SK-N-SH treated with all-trans-retinoic acid at 6 μM for 48 hours (cell line): Measurements from ENCODE around the gene YPEL2.

Experiments
- ARNTL ChIP-seq: fragments of 450-650 bp; formaldehyde crosslinking; IDR thresholded peaks from 2 replicates; pipeline ENCODE4 v1.5.0; 2020; ENCODE audit warnings: low read depth, mild to moderate bottlenecking, moderate library complexity, borderline replicate concordance
- CSDC2 ChIP-seq: fragments of 250-450 bp; sonication (Bioruptor Pico); IDR thresholded peaks from 2 replicates; pipeline ENCODE4 v1.5.0; 2020; ENCODE audit warnings: mild to moderate bottlenecking, moderate library complexity
- CSRNP3 ChIP-seq: fragments of 250-450 bp; sonication (Bioruptor Pico); IDR thresholded peaks from 2 replicates; pipeline ENCODE4 v1.5.1; 2021; ENCODE audit warnings: mild to moderate bottlenecking, moderate library complexity
- GLIS3 ChIP-seq: fragments of 250-450 bp; sonication (Bioruptor Pico); IDR thresholded peaks from 2 replicates; pipeline ENCODE4 v1.5.0; 2020; ENCODE audit warnings: mild to moderate bottlenecking, moderate library complexity
- RARB ChIP-seq: fragments of 250-450 bp; sonication (Bioruptor Pico); IDR thresholded peaks from 2 replicates; pipeline ENCODE4 v1.8.0; 2021; ENCODE audit warnings: mild to moderate bottlenecking, moderate library complexity
- SNAI2 ChIP-seq: fragments of 250-450 bp; sonication (Bioruptor Pico); IDR thresholded peaks from 2 replicates; pipeline ENCODE4 v1.5.0; 2020; ENCODE audit warnings: mild to moderate bottlenecking, moderate library complexity
- ZFP3 ChIP-seq: fragments of 250-450 bp; sonication (Bioruptor Pico); IDR thresholded peaks from 2 replicates; pipeline ENCODE4 v1.5.0; 2020; ENCODE audit warnings: mild to moderate bottlenecking, moderate library complexity
- ZFP30 ChIP-seq: fragments of 450-650 bp; formaldehyde crosslinking; IDR thresholded peaks from 2 replicates; pipeline ENCODE4 v1.5.0; 2022; ENCODE audit warnings: mild to moderate bottlenecking, moderate library complexity
- ZNF70 ChIP-seq: fragments of 450-650 bp; formaldehyde crosslinking; IDR thresholded peaks from 2 replicates; pipeline ENCODE4 v1.5.0; 2020; ENCODE audit warnings: mild to moderate bottlenecking, moderate library complexity

- TF ChIP-seq ZFP3: no peak
- no peak for TF ChIP-seq CSDC2 (CRISPR knock-in tag)
- TF ChIP-seq ZFP30 (CRISPR knock-in tag): no peak
- no peak for TF ChIP-seq CSRNP3 (CRISPR knock-in tag)
- TF ChIP-seq GLIS3 (CRISPR knock-in tag): no peak
- no peak for TF ChIP-seq ZNF70 (CRISPR knock-in tag)
- TF ChIP-seq ARNTL (CRISPR knock-in tag): no peak
- TF ChIP-seq SNAI2 (CRISPR knock-in tag): no peak
- TF ChIP-seq RARB (CRISPR knock-in tag): no peak
Observed at GRCh38 chr17:59375857-59376256, 44.4 kb downstream of the YPEL2 start.
